GM19099 (cell line): ENCODE measurements around the gene ERRFI1.

Source experiments
- POLR2A ChIP-seq: IDR thresholded peaks from 3 replicates; pipeline ENCODE4 v1.6.1; 2011; ENCODE audit warnings: low read depth; ENCODE audit not compliant: insufficient read length; ENCODE audit errors: extremely low read depth

ERRFI1 gene

GRCh38 chr1:8047112-8047511, 21.0 kb upstream of the ERRFI1 start:
- no peak for TF ChIP-seq POLR2A

- no peak for TF ChIP-seq POLR2A
Observed at GRCh38 chr1:8046391-8046790, 20.3 kb upstream of the ERRFI1 start.

GRCh38 chr1:8043621-8044020, 17.5 kb upstream of the ERRFI1 start:
- no peak for TF ChIP-seq POLR2A

GRCh38 chr1:8042134-8042533, 16.0 kb upstream of the ERRFI1 start:
- TF ChIP-seq POLR2A: no peak

GRCh38 chr1:8040586-8040985, 14.5 kb upstream of the ERRFI1 start:
- no peak for TF ChIP-seq POLR2A

- TF ChIP-seq POLR2A: no peak
Observed at GRCh38 chr1:8039071-8039470, 13.0 kb upstream of the ERRFI1 start.

GRCh38 chr1:8035289-8035688, 9.2 kb upstream of the ERRFI1 start:
- TF ChIP-seq POLR2A: no peak

- TF ChIP-seq POLR2A: no peak
Observed at GRCh38 chr1:8033322-8033721, 7.2 kb upstream of the ERRFI1 start.

GRCh38 chr1:8032366-8032910, 6.3 kb upstream of the ERRFI1 start:
- TF ChIP-seq POLR2A: no peak

- TF ChIP-seq POLR2A: no peak
Observed at GRCh38 chr1:8031176-8031785, 5.2 kb upstream of the ERRFI1 start.

- TF ChIP-seq POLR2A: no peak
Observed at GRCh38 chr1:8028571-8028910, 2.4 kb upstream of the ERRFI1 start.

GRCh38 chr1:8027748-8028570, 1.9 kb upstream of the ERRFI1 start:
- no peak for TF ChIP-seq POLR2A

- no peak for TF ChIP-seq POLR2A
Observed at GRCh38 chr1:8026976-8027747, 1.1 kb upstream of the ERRFI1 start.

GRCh38 chr1:8025671-8026144, 401 bp downstream of the ERRFI1 start:
- no peak for TF ChIP-seq POLR2A

GRCh38 chr1:8025061-8025670, 943 bp downstream of the ERRFI1 start:
- TF ChIP-seq POLR2A: no peak

- TF ChIP-seq POLR2A: no peak
Observed at GRCh38 chr1:8024329-8024728, 1.8 kb downstream of the ERRFI1 start.

- no peak for TF ChIP-seq POLR2A
Observed at GRCh38 chr1:8023995-8024313, 2.2 kb downstream of the ERRFI1 start.
